Aorta (tissue), 5 donors: ENCODE measurements around the gene MARS1. TPM values are rescaled to one million over a fixed set of nuclear protein-coding genes. Genes with fewer than 3 reads are reported as not detected.

Experiments used
- ATAC-seq: fragments of 200-7000 bp; cut with Tn5 transposase; one replicate; pipeline ENCODE4 v1.9.1; 2022; ENCODE audit warnings: moderate library complexity; ENCODE audit not compliant: low FRiP score
- DNase-seq, 2 donors: peaks; one replicate each; pipeline ENCODE4 v3.0.0-alpha.2; 2020
- H3K27ac ChIP-seq, 2 donors: one replicate each; pipeline ENCODE4 v1.5.1; 2013; ENCODE audit warnings: low read length in 2 of 2, mild to moderate bottlenecking in 2 of 2, moderate library complexity in 2 of 2, control low read depth in 1 of 2, inconsistent platforms in 1 of 2, low read depth in 1 of 2
- H3K27me3 ChIP-seq, 2 donors: one replicate each; pipeline ENCODE4 v1.6.1; 2013; ENCODE audit warnings: control low read depth in 1 of 2, low read length in 1 of 2, mild to moderate bottlenecking in 1 of 2, moderate library complexity in 1 of 2; ENCODE audit not compliant: insufficient read depth in 2 of 2, control insufficient read depth in 1 of 2
- H3K36me3 ChIP-seq, 2 donors: one replicate each; pipeline ENCODE4 v1.6.1; 2013; ENCODE audit warnings: control low read depth in 1 of 2, low read length in 1 of 2, mild to moderate bottlenecking in 1 of 2; ENCODE audit not compliant: insufficient read depth in 2 of 2, control insufficient read depth in 1 of 2
- H3K4me1 ChIP-seq, 2 donors: one replicate each; pipeline ENCODE4 v1.6.1; 2013; ENCODE audit warnings: low read length in 2 of 2, control low read depth in 1 of 2, mild to moderate bottlenecking in 1 of 2, moderate library complexity in 1 of 2; ENCODE audit not compliant: insufficient read depth in 2 of 2, control insufficient read depth in 1 of 2
- H3K4me3 ChIP-seq, 2 donors: one replicate each; pipeline ENCODE4 v1.5.1; 2013; ENCODE audit warnings: low read length in 2 of 2, control low read depth in 1 of 2, mild to moderate bottlenecking in 1 of 2
- H3K9me3 ChIP-seq: one replicate; pipeline ENCODE4 v1.6.1; 2013; ENCODE audit warnings: mild to moderate bottlenecking, low read length; ENCODE audit not compliant: control insufficient read depth
- WGBS, 2 donors: extraction: QIAGEN DNeasy Blood & Tissue Kit; methylation state at CpG; one replicate each; pipeline ENCODE4 v1.1.7; 2013; 5-methylcytosine and 5-hydroxymethylcytosine counted together
- intact Hi-C, 2 donors: fragments of 100-400 bp; cut with DNase I; formaldehyde crosslinking; loops; one replicate each; pipeline versions ENCODE4 v1.14.2 to v1.15.0; 2022
- polyA plus RNA-seq, 2 donors: library from polyadenylated mRNA; stranded (reverse); fragments of 200-250 nt; gene quantifications; one replicate each; pipeline ENCODE4 v1.2.3, GENCODE V29; 2013
- total RNA-seq, 2 donors: library from RNA; stranded (reverse); fragmentation: NEBNext Ultra II Directional; extraction: Animal tissue kit (Norgen Biotek cat#: 25700); gene quantifications; one replicate each; pipeline ENCODE4 v1.2.1, GENCODE V29; 2021
- donor health status: healthy with polysubstance abuse.
- donor health status: Bipolar disorder and iron deficiency.
- donor health status: DM: no; HTN: no; CAD: no.
- donor health status: DM: no; HTN: no; CAD: no.
- donor health status: DM: yes; HTN: yes; CAD: no.

MARS1 gene
- total and polyA plus RNA-seq, 4 donors, result 34.9 to 136 (median 107) TPM

GRCh38 chr12:57461276-57461916 lies 26.5 kb upstream of the MARS1 start:
- Histone ChIP-seq H3K4me3 (peak overlapping the region; percentile 61 to 67), H3K27ac (peak overlapping the region in 1 of 2 donors; percentile 48), H3K27me3 (no peaks in the 10 kb centered on the region), H3K36me3 (no peaks in the 10 kb centered on the region), H3K4me1 (no peaks in the 10 kb centered on the region), H3K9me3 (no peaks in the 10 kb centered on the region)
- 1% methylated on average over 29 to 32 of the region's 32 CpGs for WGBS, 2 donors
- peak; percentile 78 for ATAC-seq
- peak; percentile 85 to 94 for DNase-seq
- intact Hi-C loops, result no loop called here

GRCh38 chr12:57461917-57462250 lies 26.0 kb upstream of the MARS1 start:
- Histone ChIP-seq H3K4me3 (peak overlapping the region; percentile 61 to 67), H3K4me1 (no peaks in the 10 kb centered on the region), H3K9me3 (no peaks in the 10 kb centered on the region), H3K27me3 (no peaks in the 10 kb centered on the region), H3K27ac (peak overlapping the region in 1 of 2 donors; percentile 48), H3K36me3 (no peaks in the 10 kb centered on the region)
- intact Hi-C loops, result no loop called here
- ATAC-seq (peak; percentile 1), DNase-seq (no peak)
- WGBS, 2 donors, result 1% methylated on average over 9 of the region's 9 CpGs

- intact Hi-C loops, result no loop called here
- peak; percentile 91 to 94 for DNase-seq
- Histone ChIP-seq H3K9me3 (no peaks in the 10 kb centered on the region), H3K36me3 (no peaks in the 10 kb centered on the region), H3K27me3 (no peaks in the 10 kb centered on the region), H3K4me3 (peak overlapping the region; percentile 61 to 67), H3K4me1 (no peaks in the 10 kb centered on the region), H3K27ac (peak overlapping the region in 1 of 2 donors; percentile 48)
- peak; percentile 87 for ATAC-seq
- 0 to 1% methylated on average over 22 to 28 of the region's 28 CpGs for WGBS, 2 donors
These were observed 25.5 kb upstream of the MARS1 start for GRCh38 chr12:57462251-57462911.

- intact Hi-C loops, result no loop called here
- DNase-seq, result no peak
- H3K27me3 ChIP-seq, result no peaks in the 10 kb centered on the region
- no peaks in the 10 kb centered on the region for H3K4me1 ChIP-seq
- no peak overlapping the region for H3K4me3 ChIP-seq
- no peak overlapping the region for H3K27ac ChIP-seq
- no peaks in the 10 kb centered on the region for H3K36me3 ChIP-seq
- WGBS, 2 donors, result 27 to 33% methylated on average over 5 of the region's 5 CpGs
- no peak for ATAC-seq
- H3K9me3 ChIP-seq, result no peaks in the 10 kb centered on the region
These were observed 25.0 kb upstream of the MARS1 start for GRCh38 chr12:57462912-57463253.

DNA sequence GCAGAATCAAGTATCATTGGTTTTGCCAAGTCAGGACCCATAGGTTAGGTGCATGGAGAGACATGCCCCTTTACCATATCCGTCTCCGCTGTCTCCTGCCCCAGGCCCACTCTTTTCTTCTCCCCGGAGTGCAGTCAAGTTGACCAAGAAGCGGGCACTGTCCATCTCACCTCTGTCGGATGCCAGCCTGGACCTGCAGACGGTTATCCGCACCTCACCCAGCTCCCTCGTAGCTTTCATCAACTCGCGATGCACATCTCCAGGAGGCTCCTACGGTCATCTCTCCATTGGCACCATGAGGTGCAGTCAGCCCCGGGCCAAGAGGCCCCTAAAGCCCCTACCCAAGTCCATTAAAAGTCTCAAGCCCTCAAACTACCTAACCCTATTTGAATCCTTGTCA lies 23.3 kb upstream of the MARS1 start:
- no peak overlapping the region for H3K27ac ChIP-seq
- ATAC-seq, result no peak
- no peaks in the 10 kb centered on the region for H3K36me3 ChIP-seq
- intact Hi-C loops, result no loop called here
- H3K4me1 ChIP-seq, result no peaks in the 10 kb centered on the region
- no peaks in the 10 kb centered on the region for H3K27me3 ChIP-seq
- no peak overlapping the region for H3K4me3 ChIP-seq
- no peak for DNase-seq
- no peaks in the 10 kb centered on the region for H3K9me3 ChIP-seq
- whole genome bisulfite sequencing, 2 donors, result 96% methylated on average over 12 of the region's 12 CpGs

GRCh38 chr12:57465030-57465746 lies 22.7 kb upstream of the MARS1 start:
- 90 to 91% methylated on average over 6 of the region's 6 CpGs for WGBS, 2 donors
- Histone ChIP-seq H3K36me3 (no peaks in the 10 kb centered on the region), H3K27me3 (no peaks in the 10 kb centered on the region), H3K4me1 (no peaks in the 10 kb centered on the region), H3K4me3 (no peak overlapping the region), H3K9me3 (no peaks in the 10 kb centered on the region), H3K27ac (no peak overlapping the region)
- DNase-seq (no peak), ATAC-seq (no peak)
- intact Hi-C loops, result no loop called here

DNA sequence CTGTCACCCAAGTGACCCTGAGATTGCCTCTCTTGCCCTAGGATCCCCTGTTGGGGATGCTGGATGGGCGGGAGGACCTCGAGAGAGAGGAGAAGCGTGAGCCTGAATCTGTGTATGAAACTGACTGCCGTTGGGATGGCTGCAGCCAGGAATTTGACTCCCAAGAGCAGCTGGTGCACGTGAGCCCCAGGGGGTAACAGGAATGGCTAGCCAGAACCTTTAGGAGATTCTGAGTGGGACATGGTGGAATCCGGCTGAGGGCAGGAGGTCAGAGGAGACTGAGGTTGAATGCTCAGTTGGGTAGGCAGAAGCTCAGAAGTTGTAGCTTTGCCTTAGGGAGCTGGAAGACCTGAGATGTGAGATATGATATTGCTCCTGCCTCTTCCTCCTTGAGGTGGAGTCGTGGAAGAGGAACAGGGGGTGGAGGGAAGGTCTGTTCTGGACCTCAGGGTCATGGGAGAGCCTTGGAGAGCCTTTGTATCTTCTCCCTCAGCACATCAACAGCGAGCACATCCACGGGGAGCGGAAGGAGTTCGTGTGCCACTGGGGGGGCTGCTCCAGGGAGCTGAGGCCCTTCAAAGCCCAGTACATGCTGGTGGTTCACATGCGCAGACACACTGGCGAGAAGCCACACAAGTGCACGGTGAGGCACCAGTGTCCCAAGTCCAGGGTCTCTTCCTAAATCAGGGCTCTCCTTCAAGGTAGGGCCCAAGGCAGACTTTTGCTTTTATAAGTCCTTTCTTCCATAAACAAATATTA lies 21.9 kb upstream of the MARS1 start:
- Histone ChIP-seq H3K27ac (no peak overlapping the region), H3K4me3 (no peak overlapping the region), H3K4me1 (no peaks in the 10 kb centered on the region), H3K36me3 (no peaks in the 10 kb centered on the region), H3K27me3 (no peaks in the 10 kb centered on the region), H3K9me3 (no peaks in the 10 kb centered on the region)
- intact Hi-C loops, result no loop called here
- no peak for ATAC-seq
- no peak for DNase-seq
- 79 to 80% methylated on average over 14 of the region's 14 CpGs for WGBS, 2 donors

- no peak for DNase-seq
- intact Hi-C loops, result no loop called here
- Histone ChIP-seq H3K9me3 (no peaks in the 10 kb centered on the region), H3K27ac (no peak overlapping the region), H3K4me3 (no peak overlapping the region), H3K27me3 (no peaks in the 10 kb centered on the region), H3K4me1 (no peaks in the 10 kb centered on the region), H3K36me3 (no peaks in the 10 kb centered on the region)
- no peak for ATAC-seq
- WGBS, 2 donors, result 90 to 92% methylated on average over 12 of the region's 12 CpGs
These were observed 20.5 kb upstream of the MARS1 start for GRCh38 chr12:57467212-57467874.
